Endothelial cell of umbilical vein (primary cell): ENCODE measurements around the gene SLC39A8. TPM values are rescaled to one million over a fixed set of nuclear protein-coding genes. Genes with fewer than 3 reads are reported as not detected.

Experiments
- BruUV-seq: library from RNA; stranded (reverse); fragments of 400-500 nt; replicated peaks from 2 replicates; lab custom pipeline; 2021; lab: Mats Ljungman, UMichigan
- CTCF ChIA-PET: fragments of 300-600, 350-600 bp; sonication (Branson Sonifier 250); formaldehyde crosslinking; loops from one replicate; lab custom pipeline; 2021; ENCODE audit warnings: antibody characterized with exemption, inconsistent platforms; lab: Charles Lee
- POLR2A ChIA-PET: fragments of 300-600, 350-600 bp; sonication (Branson Sonifier 250); formaldehyde crosslinking; loops from one replicate; lab custom pipeline; 2021; ENCODE audit warnings: antibody characterized with exemption, inconsistent platforms; lab: Charles Lee
- DNase-seq: peaks from one replicate; pipeline ENCODE4 v3.0.0-alpha.2; 2011; ENCODE audit warnings: low read depth, low spot score
- FAIRE-seq: peaks from 2 replicates; lab custom pipeline; 2011; peaks lifted over from hg19 to GRCh38; lab: Jason Lieb, UNC
- H2AFZ ChIP-seq: 2 replicates; pipeline ENCODE4 v1.6.0; 2012; ENCODE audit warnings: low read depth, low read length, control low read depth, inconsistent platforms
- H3K27ac ChIP-seq: 2 replicates; pipeline ENCODE4 v1.5.1; 2011; ENCODE audit warnings: low read depth, mild to moderate bottlenecking, control low read depth, low read length, moderate library complexity; ENCODE audit not compliant: insufficient read depth
- H3K27me3 ChIP-seq, 2 experiments: 2 replicates each; pipeline versions ENCODE4 v1.6.0 to v1.6.1; 2011; ENCODE audit warnings: low read length in 2 of 2, mixed read lengths in 1 of 2; ENCODE audit not compliant: control insufficient read depth in 2 of 2, insufficient read depth in 2 of 2
- H3K36me3 ChIP-seq, 2 experiments: 2 replicates in 1 of 2; 3 replicates in 1 of 2; pipeline ENCODE4 v1.5.1; 2011; ENCODE audit warnings: low read length in 2 of 2, mild to moderate bottlenecking in 1 of 2, moderate library complexity in 1 of 2; ENCODE audit not compliant: control insufficient read depth in 2 of 2, insufficient read depth in 2 of 2; ENCODE audit errors: extremely low read depth in 1 of 2
- H3K4me1 ChIP-seq: 3 replicates; pipeline ENCODE4 v1.5.1; 2011; ENCODE audit warnings: mild to moderate bottlenecking, low read length; ENCODE audit not compliant: control insufficient read depth, insufficient read depth; ENCODE audit errors: extremely low read depth
- H3K4me2 ChIP-seq: 2 replicates; pipeline ENCODE4 v1.6.1; 2011; ENCODE audit warnings: low read length, control low read depth, mixed read lengths; ENCODE audit not compliant: insufficient read depth
- H3K4me3 ChIP-seq, 3 experiments: fragments of 200-600 bp in 1 of 3; sonication (generic), shearing (Covaris generic) in 1 of 3; replicated peaks in 1 of 3; 2 replicates each; pipeline ENCODE4 v1.5.1; 2011 to 2016; ENCODE audit warnings: control low read depth in 3 of 3, low read length in 3 of 3, mild to moderate bottlenecking in 2 of 3, inconsistent platforms in 1 of 3, low read depth in 1 of 3, moderate library complexity in 1 of 3; ENCODE audit not compliant: insufficient read depth in 1 of 3
- H3K79me2 ChIP-seq: 2 replicates; pipeline ENCODE4 v1.6.0; 2012; ENCODE audit warnings: low read length, inconsistent platforms; ENCODE audit not compliant: control insufficient read depth, insufficient read depth
- H3K9ac ChIP-seq: replicated peaks from 2 replicates; pipeline ENCODE3; 2011; ENCODE audit warnings: low read length, control low read depth; ENCODE audit not compliant: insufficient read depth; ENCODE audit errors: extremely low read depth
- H3K9me1 ChIP-seq: replicated peaks from 3 replicates; pipeline ENCODE4 v1.6.0; 2011; ENCODE audit warnings: mild to moderate bottlenecking, low read length; ENCODE audit not compliant: control insufficient read depth, insufficient read depth; ENCODE audit errors: extremely low read depth
- H3K9me3 ChIP-seq: replicated peaks from 2 replicates; pipeline ENCODE4 v1.5.1; 2012; ENCODE audit warnings: low read length, inconsistent platforms; ENCODE audit not compliant: control insufficient read depth, insufficient read depth
- H4K20me1 ChIP-seq: replicated peaks from 2 replicates; pipeline ENCODE3; 2011; ENCODE audit warnings: mild to moderate bottlenecking, low read length; ENCODE audit not compliant: control insufficient read depth, insufficient read depth; ENCODE audit errors: extremely low read depth
- EZH2 ChIP-seq: IDR thresholded peaks from 2 replicates; pipeline ENCODE4 v1.6.1; 2012; ENCODE audit warnings: borderline replicate concordance, low read depth, mild to moderate bottlenecking, moderate library complexity, low read length, inconsistent platforms; ENCODE audit not compliant: severe bottlenecking
- FOS ChIP-seq: IDR thresholded peaks from 2 replicates; pipeline ENCODE4 v1.6.1; 2011; ENCODE audit warnings: mild to moderate bottlenecking, low read length, moderate library complexity, borderline replicate concordance; ENCODE audit not compliant: insufficient read depth
- GATA2 ChIP-seq: IDR thresholded peaks from 2 replicates; pipeline ENCODE4 v1.7.0; 2011; ENCODE audit warnings: low read depth, mild to moderate bottlenecking, moderate library complexity, mixed read lengths, low read length; ENCODE audit not compliant: insufficient read length, insufficient read depth
- JUN ChIP-seq: IDR thresholded peaks from 2 replicates; pipeline ENCODE4 v1.6.1; 2011; ENCODE audit warnings: borderline replicate concordance, low read depth; ENCODE audit not compliant: insufficient read length, insufficient read depth
- MYC ChIP-seq: IDR thresholded peaks from one replicate; pipeline ENCODE4 v1.6.1; 2011; ENCODE audit warnings: mild to moderate bottlenecking, low read depth, low read length
- POLR2A ChIP-seq: IDR thresholded peaks from 2 replicates; pipeline ENCODE4 v1.6.1; 2012; ENCODE audit warnings: low read depth, mild to moderate bottlenecking, control low read depth, low read length
- POLR2AphosphoS5 ChIP-seq: IDR thresholded peaks from 2 replicates; pipeline ENCODE4 v1.6.1; 2012; ENCODE audit warnings: low read depth, mild to moderate bottlenecking, control low read depth, low read length, moderate library complexity; ENCODE audit not compliant: insufficient read depth
- dilution Hi-C: fragments of 300-500 bp; cut with MboI; formaldehyde crosslinking; loops from one replicate; pipeline ENCODE4 v1.15.0; 2019; ENCODE audit warnings: low sequenced_read_pairs; ENCODE audit not compliant: extremely low pct_ligation_motif_present
- intact Hi-C: fragments of 100-400 bp; cut with micrococcal nuclease; formaldehyde crosslinking; loops from one replicate; pipeline ENCODE4 v1.10.0; 2022
- polyA plus RNA-seq, 4 experiments: library from polyadenylated mRNA; depleted of rRNA in 3 of 4; stranded (reverse) in 3 of 4; unstranded in 1 of 4; fragments of >200 nt; gene quantifications; 2 replicates each; pipeline versions ENCODE4 v1.2.1 to v1.2.3, GENCODE V29; 2011 to 2012; ENCODE audit warnings: missing spikeins in 1 of 4
- total RNA-seq: library from RNA; stranded (reverse); gene quantifications from 2 replicates; pipeline ENCODE4 v1.2.3, GENCODE V29; 2021
- TF ChIP-seq, protein P1 (sequence below): IDR thresholded peaks from 2 replicates; pipeline ENCODE4 v1.6.1; 2011; ENCODE audit not compliant: insufficient read depth, insufficient read length
- TF ChIP-seq, protein P2 (sequence below), 2 donors: IDR thresholded peaks; 1 replicate in 1 of 2; 2 replicates in 1 of 2; pipeline ENCODE4 v1.5.1; 2011; ENCODE audit warnings: low read length in 2 of 2, mild to moderate bottlenecking in 2 of 2, moderate library complexity in 2 of 2, control low read depth in 1 of 2, inconsistent platforms in 1 of 2, low read depth in 1 of 2; ENCODE audit not compliant: insufficient read depth in 1 of 2; ENCODE audit errors: extremely low read depth in 1 of 2

Gene SLC39A8
- total and polyA plus RNA-seq, 2 donors (not counting 3 experiments of a cell fraction or from before 2014, with no cell fraction given), result 1.7 to 6.7 TPM

DNA sequence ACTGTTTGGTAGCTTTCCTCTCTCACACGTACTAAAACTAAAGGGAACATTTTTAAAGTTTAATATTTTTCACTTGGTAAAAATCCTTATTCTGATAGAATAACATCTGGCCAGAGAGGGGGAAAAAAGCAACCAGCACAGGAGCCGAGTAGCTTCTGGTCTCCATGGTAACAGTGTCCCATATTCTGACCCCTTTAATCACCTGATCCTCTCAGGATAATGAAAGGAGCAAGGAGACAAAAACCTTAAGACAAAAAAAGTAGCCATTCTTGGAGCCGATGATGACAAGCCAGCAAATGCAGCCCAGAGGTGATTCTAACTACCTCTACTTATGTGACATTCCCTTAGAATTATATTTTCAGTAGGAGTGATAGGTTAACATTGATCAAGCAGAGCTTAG is 126.6 kb downstream of the SLC39A8 start:
- DNase-seq (no peak), FAIRE-seq (no peak)
- intact Hi-C loops, result no loop called here
- no TSS peak for BruUV-seq
- TF ChIP-seq, protein P1, sequence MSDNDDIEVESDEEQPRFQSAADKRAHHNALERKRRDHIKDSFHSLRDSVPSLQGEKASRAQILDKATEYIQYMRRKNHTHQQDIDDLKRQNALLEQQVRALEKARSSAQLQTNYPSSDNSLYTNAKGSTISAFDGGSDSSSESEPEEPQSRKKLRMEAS, result no peak
- TF ChIP-seq MYC (no peak), JUN (no peak), FOS (no peak), POLR2AphosphoS5 (no peak), GATA2 (no peak), EZH2 (no peak), POLR2A (no peak)
- TF ChIP-seq, protein P2, sequence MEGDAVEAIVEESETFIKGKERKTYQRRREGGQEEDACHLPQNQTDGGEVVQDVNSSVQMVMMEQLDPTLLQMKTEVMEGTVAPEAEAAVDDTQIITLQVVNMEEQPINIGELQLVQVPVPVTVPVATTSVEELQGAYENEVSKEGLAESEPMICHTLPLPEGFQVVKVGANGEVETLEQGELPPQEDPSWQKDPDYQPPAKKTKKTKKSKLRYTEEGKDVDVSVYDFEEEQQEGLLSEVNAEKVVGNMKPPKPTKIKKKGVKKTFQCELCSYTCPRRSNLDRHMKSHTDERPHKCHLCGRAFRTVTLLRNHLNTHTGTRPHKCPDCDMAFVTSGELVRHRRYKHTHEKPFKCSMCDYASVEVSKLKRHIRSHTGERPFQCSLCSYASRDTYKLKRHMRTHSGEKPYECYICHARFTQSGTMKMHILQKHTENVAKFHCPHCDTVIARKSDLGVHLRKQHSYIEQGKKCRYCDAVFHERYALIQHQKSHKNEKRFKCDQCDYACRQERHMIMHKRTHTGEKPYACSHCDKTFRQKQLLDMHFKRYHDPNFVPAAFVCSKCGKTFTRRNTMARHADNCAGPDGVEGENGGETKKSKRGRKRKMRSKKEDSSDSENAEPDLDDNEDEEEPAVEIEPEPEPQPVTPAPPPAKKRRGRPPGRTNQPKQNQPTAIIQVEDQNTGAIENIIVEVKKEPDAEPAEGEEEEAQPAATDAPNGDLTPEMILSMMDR (IDR thresholded peaks at IDR 0.05; ENCODE audit: extremely low read depth in 1 of 2, insufficient read depth in 1 of 2, low read depth in 1 of 2, low read length in 2 of 2), result no peak
- Histone ChIP-seq H2AFZ (no peak overlapping the region), H3K36me3 (no peaks in the 10 kb centered on the region), H3K4me2 (no peak overlapping the region), H3K27me3 (no peaks in the 10 kb centered on the region), H3K9me1 (no peaks in the 10 kb centered on the region), H3K4me1 (peaks cover 2% of the 10 kb centered on the region), H3K9me3 (no peaks in the 10 kb centered on the region), H3K4me3 (no peak overlapping the region), H3K79me2 (no peaks in the 10 kb centered on the region), H3K9ac (no peak overlapping the region), H4K20me1 (no peaks in the 10 kb centered on the region), H3K27ac (no peak overlapping the region)
- POLR2A ChIA-PET, result no interaction called here
- CTCF ChIA-PET, result no interaction called here
- dilution Hi-C loops, result no loop called here
